H1 (cell line): Measurements from ENCODE around the gene FAM90A1. TPM values are rescaled to one million over a fixed set of nuclear protein-coding genes. Genes with fewer than 3 reads are reported as not detected.
"Not testable (repeated sequence)": the region's sequence is repeated elsewhere in the genome, so short reads cannot be mapped to it uniquely, and the experiment has no call there.

Experiments used
- CTCF ChIA-PET: fragments of 300-600 bp; sonication (Branson Sonifier 250); formaldehyde crosslinking; loops from one replicate; lab custom pipeline; 2021; ENCODE audit not compliant: partially characterized antibody; lab: Charles Lee
- POLR2A ChIA-PET: fragments of 300-600 bp; sonication (Branson Sonifier 250); formaldehyde crosslinking; loops from one replicate; lab custom pipeline; 2021; ENCODE audit warnings: inconsistent platforms; ENCODE audit not compliant: partially characterized antibody; lab: Charles Lee
- DNase-seq, 2 experiments: peaks; one replicate each; pipeline versions ENCODE4 v3.0.0 to v3.0.0-alpha.2; 2010 to 2022; ENCODE audit warnings: low spot score in 2 of 2, low read depth in 1 of 2, mixed read lengths in 1 of 2
- FAIRE-seq: peaks from 2 replicates; lab custom pipeline; 2011; peaks lifted over from hg19 to GRCh38; lab: Jason Lieb, UNC
- H2AFZ ChIP-seq: 2 replicates; pipeline ENCODE4 v1.8.1; 2012; ENCODE audit warnings: low read length, inconsistent platforms
- H2AK5ac ChIP-seq: 2 replicates; pipeline ENCODE4 v1.6.1; 2013; ENCODE audit warnings: low read depth, low read length
- H2BK120ac ChIP-seq: replicated peaks from 2 replicates; pipeline ENCODE3; 2013; ENCODE audit warnings: low read depth, low read length, inconsistent platforms
- H2BK12ac ChIP-seq: 2 replicates; pipeline ENCODE4 v1.6.1; 2013; ENCODE audit warnings: low read depth, low read length
- H2BK15ac ChIP-seq: 2 replicates; pipeline ENCODE4 v1.6.1; 2013; ENCODE audit warnings: low read length
- H2BK20ac ChIP-seq: 2 replicates; pipeline ENCODE4 v1.6.1; 2013; ENCODE audit warnings: low read length
- H2BK5ac ChIP-seq: 2 replicates; pipeline ENCODE4 v1.6.1; 2013; ENCODE audit warnings: low read depth, low read length
- H3K14ac ChIP-seq: 2 replicates; pipeline ENCODE4 v1.6.1; 2013; ENCODE audit warnings: inconsistent platforms; ENCODE audit not compliant: insufficient read length
- H3K18ac ChIP-seq: 2 replicates; pipeline ENCODE4 v1.6.1; 2013; ENCODE audit warnings: low read length; ENCODE audit errors: extremely low read depth
- H3K23ac ChIP-seq: 2 replicates; pipeline ENCODE4 v1.6.1; 2013; ENCODE audit warnings: inconsistent platforms; ENCODE audit not compliant: insufficient read length
- H3K23me2 ChIP-seq: 2 replicates; pipeline ENCODE4 v1.6.1; 2013; ENCODE audit warnings: low read depth, low read length
- H3K27ac ChIP-seq: 2 replicates; pipeline ENCODE4 v1.6.1; 2011; ENCODE audit warnings: low read depth, low read length, inconsistent platforms
- H3K27me3 ChIP-seq, 4 experiments: replicated peaks in 1 of 4; 1 replicate in 1 of 4; 2 replicates in 3 of 4; pipeline versions ENCODE4 v1.6.1 to v1.8.1; 2011 to 2013; ENCODE audit warnings: low read length in 3 of 4, mild to moderate bottlenecking in 3 of 4, inconsistent platforms in 2 of 4, mixed read lengths in 2 of 4, moderate library complexity in 1 of 4; ENCODE audit not compliant: control insufficient read depth in 3 of 4, insufficient read depth in 3 of 4; ENCODE audit errors: extremely low read depth in 1 of 4
- H3K36me3 ChIP-seq, 4 experiments: 2 replicates each; pipeline versions ENCODE4 v1.6.1 to v1.8.1; 2011 to 2013; ENCODE audit warnings: mild to moderate bottlenecking in 4 of 4, low read length in 3 of 4, moderate library complexity in 2 of 4, control low read depth in 1 of 4, inconsistent platforms in 1 of 4; ENCODE audit not compliant: insufficient read depth in 4 of 4, control insufficient read depth in 2 of 4
- H3K4ac ChIP-seq: replicated peaks from 2 replicates; pipeline ENCODE3; 2013; ENCODE audit warnings: low read length, low read depth, mixed read lengths, inconsistent platforms; ENCODE audit not compliant: insufficient read length
- H3K4me1 ChIP-seq, 4 experiments: replicated peaks in 1 of 4; 1 replicate in 1 of 4; 2 replicates in 3 of 4; pipeline versions ENCODE4 v1.6.1 to v1.8.1; 2011 to 2013; ENCODE audit warnings: low read length in 3 of 4, inconsistent platforms in 2 of 4, mixed read lengths in 1 of 4; ENCODE audit not compliant: insufficient read depth in 4 of 4, control insufficient read depth in 3 of 4
- H3K4me2 ChIP-seq, 2 experiments: 2 replicates each; pipeline versions ENCODE4 v1.6.1 to v1.8.1; 2011 to 2013; ENCODE audit warnings: low read depth in 2 of 2, low read length in 2 of 2, control low read depth in 1 of 2, inconsistent platforms in 1 of 2, mild to moderate bottlenecking in 1 of 2; ENCODE audit not compliant: insufficient read depth in 1 of 2
- H3K4me3 ChIP-seq, 4 experiments: fragments of 200-600, 300-600 bp in 1 of 4; sonication (generic), shearing (Covaris generic), sonication (Bioruptor Twin) in 1 of 4; 2 replicates each; pipeline versions ENCODE4 v1.5.1 to v1.8.1; 2011 to 2016; ENCODE audit warnings: low read length in 4 of 4, low read depth in 3 of 4, control low read depth in 2 of 4, inconsistent platforms in 2 of 4, mild to moderate bottlenecking in 2 of 4, mixed read lengths in 1 of 4, moderate library complexity in 1 of 4; ENCODE audit not compliant: insufficient read depth in 2 of 4; ENCODE audit errors: extremely low read depth in 1 of 4
- H3K56ac ChIP-seq: replicated peaks from 2 replicates; pipeline ENCODE3; 2013; ENCODE audit warnings: low read depth, mild to moderate bottlenecking, mixed read lengths, low read length, inconsistent platforms; ENCODE audit not compliant: insufficient read length
- H3K79me1 ChIP-seq: 2 replicates; pipeline ENCODE4 v1.6.1; 2013; ENCODE audit warnings: low read depth, low read length, control low read depth
- H3K79me2 ChIP-seq, 2 experiments: 2 replicates each; pipeline versions ENCODE4 v1.6.1 to v1.8.1; 2012 to 2013; ENCODE audit warnings: low read length in 2 of 2, mild to moderate bottlenecking in 2 of 2, inconsistent platforms in 1 of 2; ENCODE audit not compliant: insufficient read depth in 2 of 2, control insufficient read depth in 1 of 2
- H3K9ac ChIP-seq, 4 experiments: replicated peaks in 1 of 4; 1 replicate in 1 of 4; 2 replicates in 3 of 4; pipeline versions ENCODE4 v1.6.1 to v1.8.1; 2011 to 2013; ENCODE audit warnings: low read depth in 3 of 4, low read length in 3 of 4, control low read depth in 2 of 4, mild to moderate bottlenecking in 2 of 4, moderate library complexity in 2 of 4, inconsistent platforms in 1 of 4; ENCODE audit errors: extremely low read depth in 1 of 4
- H3K9me3 ChIP-seq, 2 experiments: 2 replicates each; pipeline versions ENCODE4 v1.6.1 to v1.8.1; 2012 to 2013; ENCODE audit warnings: mild to moderate bottlenecking in 2 of 2, moderate library complexity in 2 of 2, control low read depth in 1 of 2, inconsistent platforms in 1 of 2, low read depth in 1 of 2, low read length in 1 of 2, mixed read lengths in 1 of 2; ENCODE audit not compliant: insufficient read depth in 2 of 2
- H4K20me1 ChIP-seq, 2 experiments: replicated peaks in 1 of 2; 2 replicates each; pipeline versions ENCODE3 to v1.8.1; 2011 to 2013; ENCODE audit warnings: inconsistent platforms in 2 of 2, low read length in 2 of 2, mild to moderate bottlenecking in 1 of 2; ENCODE audit not compliant: insufficient read depth in 2 of 2, control insufficient read depth in 1 of 2
- H4K5ac ChIP-seq: 2 replicates; pipeline ENCODE4 v1.6.1; 2013; ENCODE audit warnings: low read length, low read depth, mixed read lengths, inconsistent platforms; ENCODE audit not compliant: insufficient read length
- H4K8ac ChIP-seq: 2 replicates; pipeline ENCODE4 v1.8.0; 2013; ENCODE audit warnings: mild to moderate bottlenecking, moderate library complexity, low read length, inconsistent platforms; ENCODE audit not compliant: insufficient read depth; ENCODE audit errors: extremely low read depth
- H4K91ac ChIP-seq: replicated peaks from 2 replicates; pipeline ENCODE3; 2013; ENCODE audit warnings: low read length, mixed read lengths, inconsistent platforms; ENCODE audit not compliant: insufficient read length
- WGBS, 2 experiments: shearing (Covaris generic) in 1 of 2; methylation state at CpG; one replicate each; pipeline versions ENCODE4 v1.1.6 to v1.1.7; 2013 to 2015; ENCODE audit warnings: low lambda C conversion rate in 2 of 2, mixed read lengths in 2 of 2, inconsistent platforms in 1 of 2, low coverage in 1 of 2, missing lambda C conversion rate in 1 of 2; ENCODE audit not compliant: insufficient replicate concordance in 2 of 2, insufficient coverage in 1 of 2, insufficient read length in 1 of 2; ENCODE audit errors: extremely low coverage in 1 of 2, missing lambda C conversion rate in 1 of 2; 5-methylcytosine and 5-hydroxymethylcytosine counted together
- polyA plus RNA-seq, 7 experiments: library from polyadenylated mRNA; depleted of rRNA in 3 of 7; stranded (reverse) in 5 of 7; unstranded in 2 of 7; fragments of >200 nt in 5 of 7; fragments of 200-250 nt in 2 of 7; gene quantifications; 1 replicate in 5 of 7; 2 replicates in 1 of 7; 4 replicates in 1 of 7; pipeline versions ENCODE4 v1.2.1 to v1.2.3, GENCODE V29; 2011 to 2013; ENCODE audit warnings: missing spikeins in 2 of 7, mixed read lengths in 2 of 7
- total RNA-seq: library from RNA; stranded (reverse); fragmentation: NEBNext Ultra II Directional; extraction: Animal tissue kit (Norgen Biotek cat#: 25700); gene quantifications from 2 replicates; pipeline ENCODE4 v1.2.1, GENCODE V29; 2021

The FAM90A1 gene
- total and polyA plus RNA-seq, 2 of the 8 experiments (the other 6 are each of a cell fraction or from before 2014, with no cell fraction given), result 0.21 TPM; not detected in 1

GRCh38 chr12:8172911-8173310, 54.5 kb downstream of the FAM90A1 start:
- H2AFZ ChIP-seq, H2BK120ac ChIP-seq, H3K36me3 ChIP-seq, CTCF ChIA-PET, H3K18ac ChIP-seq, H3K79me2 ChIP-seq, H3K4me3 ChIP-seq, H2BK12ac ChIP-seq, H3K4me1 ChIP-seq, H2BK5ac ChIP-seq, H3K23me2 ChIP-seq, H3K23ac ChIP-seq, H3K14ac ChIP-seq, H3K27ac ChIP-seq, H4K8ac ChIP-seq, H2AK5ac ChIP-seq, H3K27me3 ChIP-seq, H4K20me1 ChIP-seq, H3K56ac ChIP-seq, H3K4me2 ChIP-seq, POLR2A ChIA-PET, H3K9me3 ChIP-seq, H4K91ac ChIP-seq, H4K5ac ChIP-seq, H2BK20ac ChIP-seq, FAIRE-seq, H2BK15ac ChIP-seq, H3K79me1 ChIP-seq, DNase-seq, H3K4ac ChIP-seq, H3K9ac ChIP-seq: not testable (repeated sequence)
- 85% methylated on average over 2 of the region's 2 CpGs; no CpG with 5 or more reads in 1 of the 2 experiments for WGBS, 2 experiments

Other genes starting within 250 kb of the FAM90A1 start
- 8.2 and 9.3 TPM in 2 replicates for gene FOXJ2, start 194.9 kb downstream of the FAM90A1 start, total RNA-seq
- 4.2 and 6.2 TPM in 2 replicates for gene FOXJ2, start 194.9 kb downstream of the FAM90A1 start, polyA plus RNA-seq (2011; rRNA removed)
- gene C3AR1, start 161.3 kb downstream of the FAM90A1 start, total RNA-seq, result not detected in 2 replicates
- gene C3AR1, start 161.3 kb downstream of the FAM90A1 start, polyA plus RNA-seq (2011; rRNA removed), result not detected in 2 replicates
- gene NECAP1, start 145.3 kb downstream of the FAM90A1 start, total RNA-seq, result 22.1 and 23.4 TPM in 2 replicates
- gene NECAP1, start 145.3 kb downstream of the FAM90A1 start, polyA plus RNA-seq (2011; rRNA removed), result 17.3 and 18.6 TPM in 2 replicates
- 0.41 TPM in 1 of 2 replicates, not detected in the other for gene CLEC4A, start 104.0 kb downstream of the FAM90A1 start, total RNA-seq
- 0.44 TPM in 1 of 2 replicates, not detected in the other for gene CLEC4A, start 104.0 kb downstream of the FAM90A1 start, polyA plus RNA-seq (2011; rRNA removed)
- gene ZNF705A, start 70.6 kb downstream of the FAM90A1 start, total RNA-seq, result not detected in 2 replicates
- not detected in 2 replicates for gene ZNF705A, start 70.6 kb downstream of the FAM90A1 start, polyA plus RNA-seq (2011; rRNA removed)
- not detected in 2 replicates for gene CLEC6A, start 228.3 kb upstream of the FAM90A1 start, total RNA-seq
- not detected in 2 replicates for gene CLEC6A, start 228.3 kb upstream of the FAM90A1 start, polyA plus RNA-seq (2011; rRNA removed)